Bone marrow (tissue), 2 donors: ENCODE results near the gene JPH3.

Source experiments
- DNase-seq, 2 donors: peaks; one replicate each; lab custom pipeline; 2025; lab: John Stamatoyannopoulos, UW

Gene JPH3

GRCh38 chr16:87697792-87698191 is 95.5 kb downstream of the JPH3 start:
- no peak for DNase-seq

DNA sequence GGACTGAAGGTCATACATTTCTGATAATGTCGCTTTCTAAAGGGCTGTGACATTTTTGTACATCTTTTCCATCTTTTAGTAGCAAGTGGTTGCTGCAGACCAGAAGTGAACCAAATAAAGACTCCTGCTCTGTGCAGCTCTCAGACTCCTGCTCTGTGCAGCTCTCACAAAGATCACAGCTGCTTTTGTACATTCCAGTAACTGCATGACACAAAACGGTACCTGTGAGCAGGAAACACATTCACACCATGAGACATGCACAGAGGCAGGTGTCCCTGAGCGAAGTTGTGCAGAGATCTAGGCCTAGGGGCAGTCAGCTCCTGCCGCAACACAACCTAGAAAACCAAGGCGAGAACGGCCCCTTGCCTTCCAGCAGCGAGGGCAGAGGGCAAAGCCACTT is 95.9 kb downstream of the JPH3 start:
- no peak for DNase-seq

DNA sequence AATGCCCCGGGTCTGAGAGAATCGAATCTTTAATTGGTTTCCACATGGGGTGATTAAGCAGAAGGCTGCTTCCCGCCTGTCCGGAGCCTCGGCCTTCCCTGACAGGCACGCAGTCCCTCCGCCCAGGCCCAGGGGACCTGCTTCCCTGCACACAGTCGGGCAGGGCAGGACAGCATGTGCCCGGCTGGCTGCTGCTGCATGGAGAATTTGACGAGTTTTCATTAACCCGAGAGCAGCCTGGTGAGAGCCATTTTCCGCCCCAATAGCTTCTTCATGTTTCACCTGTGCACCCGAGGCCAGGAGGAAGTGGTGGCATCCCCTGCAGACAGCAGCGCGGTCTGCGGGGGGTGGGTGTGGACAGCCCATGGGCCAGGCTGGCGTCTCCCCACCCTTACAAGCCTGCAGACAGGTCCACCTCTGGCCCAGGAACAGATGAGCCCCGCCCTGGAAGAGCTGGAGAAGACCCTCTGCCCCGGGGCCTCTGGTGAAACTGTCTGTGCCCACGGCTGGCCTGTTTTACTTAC is 96.4 kb downstream of the JPH3 start:
- no peak for DNase-seq

DNA sequence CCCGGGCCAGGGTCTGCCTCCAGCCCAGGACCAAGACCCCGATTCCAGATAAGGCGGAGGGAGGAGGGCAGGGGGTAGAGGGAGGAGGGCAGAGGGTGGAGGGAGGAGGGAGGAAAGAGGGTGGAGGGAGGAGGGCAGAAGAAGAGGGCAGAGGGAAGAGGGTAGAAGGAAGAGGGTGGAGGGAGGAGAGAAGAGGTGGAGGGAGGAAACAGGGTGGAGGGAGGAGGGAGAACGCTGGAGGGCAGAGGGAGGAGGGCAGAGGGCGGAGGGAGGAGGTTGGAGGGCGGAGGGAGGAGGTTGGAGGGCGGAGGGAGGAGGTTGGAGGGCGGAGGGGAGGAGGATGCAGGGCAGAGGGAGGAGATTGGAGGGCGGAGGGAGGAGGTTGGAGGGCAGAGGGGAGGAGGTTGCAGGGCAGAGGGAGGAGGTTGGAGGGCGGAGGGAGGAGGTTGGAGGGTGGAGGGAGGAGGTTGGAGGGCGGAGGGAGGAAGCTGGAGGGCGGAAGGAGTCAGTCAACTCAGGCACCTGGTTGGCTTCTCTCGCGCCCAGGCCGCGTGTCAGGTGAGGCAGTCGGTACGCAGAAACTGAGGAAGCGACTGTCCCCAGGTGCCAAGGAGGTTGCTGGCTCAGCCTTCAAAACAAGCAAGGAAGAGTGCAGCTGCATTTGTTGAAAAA is 98.2 kb downstream of the JPH3 start:
- DNase-seq: no peak

GRCh38 chr16:87701078-87701460 is 98.8 kb downstream of the JPH3 start:
- DNase-seq: no peak

- no peak for DNase-seq
Measured at GRCh38 chr16:87701505-87701921, 99.2 kb downstream of the JPH3 start.

GRCh38 chr16:87702325-87702811 is 100.1 kb downstream of the JPH3 start:
- DNase-seq: no peak

GRCh38 chr16:87703071-87703470 is 100.8 kb downstream of the JPH3 start:
- DNase-seq: no peak

DNA sequence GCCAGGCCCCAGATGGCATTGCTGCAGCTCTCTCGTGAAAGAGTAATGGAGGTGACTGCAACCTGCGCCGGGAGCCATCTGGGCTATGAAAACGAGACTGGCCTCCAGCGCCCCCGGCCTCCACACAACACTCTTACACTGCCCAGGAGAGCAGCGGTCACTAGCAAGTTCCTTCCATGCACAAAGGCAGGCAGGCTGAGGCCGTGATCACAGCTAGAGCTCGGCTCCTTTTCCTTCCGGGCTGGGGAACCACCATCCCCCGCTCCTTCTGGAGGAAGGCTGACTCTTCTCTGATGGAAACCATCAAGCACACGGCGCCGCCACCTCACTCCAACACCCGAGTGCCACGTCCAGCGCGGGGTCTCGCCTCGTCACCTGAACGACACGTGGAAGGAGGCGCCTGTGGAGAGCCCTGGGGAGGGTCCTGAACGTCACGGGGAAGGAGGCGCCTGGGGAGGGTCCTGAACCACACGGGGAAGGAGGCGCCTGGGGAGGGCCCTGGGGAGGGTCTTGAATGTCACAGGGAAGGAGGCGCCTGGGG is 101.6 kb downstream of the JPH3 start:
- no peak for DNase-seq

DNA sequence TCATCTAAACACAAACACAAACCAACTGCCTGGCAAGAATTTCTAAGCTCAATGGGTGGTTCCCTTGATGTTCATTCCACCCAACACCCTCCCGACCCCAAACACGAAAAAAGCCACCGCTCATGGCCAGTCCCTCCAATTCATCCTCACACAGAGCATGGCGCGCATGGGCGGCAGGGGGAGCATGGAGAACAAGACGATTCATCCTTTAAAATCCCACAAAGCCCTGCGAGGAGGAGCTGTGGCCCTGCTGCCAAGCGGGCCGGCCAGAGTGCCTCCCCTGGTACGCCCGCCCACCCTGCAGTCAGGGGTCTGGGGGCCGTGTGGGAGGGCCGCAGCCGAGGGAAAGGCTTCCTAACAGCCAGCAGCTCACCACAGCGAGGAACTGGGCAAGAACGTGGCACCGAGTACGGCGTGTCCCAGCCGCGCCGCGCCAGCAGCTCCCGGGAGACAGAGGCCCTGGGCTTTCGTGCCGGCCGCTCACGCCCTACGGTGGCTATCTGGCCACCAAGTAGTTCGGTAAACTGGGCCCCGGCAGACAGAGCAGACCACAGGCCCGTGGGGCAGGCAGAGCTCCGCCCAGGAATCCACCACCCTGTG is 102.5 kb downstream of the JPH3 start:
- DNase-seq: no peak

GRCh38 chr16:87705771-87706277 is 103.5 kb downstream of the JPH3 start:
- no peak for DNase-seq

GRCh38 chr16:87706278-87707000 is 104.1 kb downstream of the JPH3 start:
- no peak for DNase-seq

DNA sequence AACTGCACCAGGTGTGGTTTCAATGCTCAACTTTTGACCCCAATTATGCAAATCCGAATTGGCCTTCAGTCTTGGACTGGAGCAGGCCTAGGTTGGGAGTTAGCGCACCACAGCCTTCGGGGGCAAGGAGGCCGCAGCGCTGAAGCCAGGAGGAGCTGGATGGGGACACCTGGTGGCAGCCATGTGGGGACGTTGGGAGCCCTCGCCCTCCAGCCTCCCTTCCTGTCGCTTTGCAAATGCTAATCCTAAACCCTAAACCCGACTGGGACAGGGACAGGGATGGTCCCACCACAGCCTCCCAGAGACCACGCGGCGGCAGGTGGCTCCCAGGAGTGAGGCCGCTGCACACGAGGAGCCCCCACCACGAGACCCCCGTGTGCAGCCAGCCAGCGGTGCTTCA is 104.8 kb downstream of the JPH3 start:
- no peak for DNase-seq

DNA sequence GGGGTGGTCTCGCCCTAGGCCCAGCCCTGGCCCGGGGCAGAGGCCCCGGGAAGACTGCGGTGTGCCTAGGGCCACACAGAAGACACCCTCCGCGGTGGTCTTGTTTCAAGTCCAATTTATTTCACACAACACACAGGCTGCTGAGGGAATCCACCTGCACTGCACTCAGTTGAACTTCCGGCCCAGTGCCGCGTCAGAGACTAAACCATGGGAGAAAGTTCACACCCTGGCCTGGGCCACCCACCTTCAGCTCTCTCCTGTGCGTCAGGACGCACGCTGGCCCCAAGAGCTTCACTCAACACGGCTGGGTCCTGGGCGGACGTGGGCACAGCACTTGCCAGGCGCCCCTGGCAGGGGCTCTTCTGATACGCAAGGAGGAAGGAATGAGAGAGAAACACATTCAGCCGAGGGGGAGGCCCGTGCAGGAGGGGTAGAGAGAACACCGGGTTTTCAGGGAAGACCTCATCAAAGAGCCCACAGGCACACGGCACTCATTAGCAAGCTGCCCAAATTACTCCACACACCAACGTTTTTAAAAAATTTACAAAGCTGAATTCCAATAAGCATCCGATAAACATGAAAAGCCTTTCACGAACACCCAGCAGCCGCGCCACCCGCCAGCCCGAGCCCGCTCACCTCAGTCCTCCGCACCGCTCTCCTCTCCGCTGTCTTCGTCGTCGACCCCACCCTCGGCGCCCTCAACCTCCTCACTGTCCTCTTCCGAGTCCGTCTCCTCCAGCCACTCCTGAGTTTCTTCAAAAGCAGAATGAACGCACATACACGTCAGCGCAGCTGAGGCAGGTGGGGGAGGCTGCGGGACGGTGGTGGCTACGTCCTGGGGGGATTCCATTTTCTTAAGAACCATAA is 105.6 kb downstream of the JPH3 start:
- DNase-seq: no peak

- DNase-seq: no peak
Measured at GRCh38 chr16:87708881-87709638, 106.8 kb downstream of the JPH3 start.

GRCh38 chr16:87709677-87710076 is 107.4 kb downstream of the JPH3 start:
- no peak for DNase-seq

DNA sequence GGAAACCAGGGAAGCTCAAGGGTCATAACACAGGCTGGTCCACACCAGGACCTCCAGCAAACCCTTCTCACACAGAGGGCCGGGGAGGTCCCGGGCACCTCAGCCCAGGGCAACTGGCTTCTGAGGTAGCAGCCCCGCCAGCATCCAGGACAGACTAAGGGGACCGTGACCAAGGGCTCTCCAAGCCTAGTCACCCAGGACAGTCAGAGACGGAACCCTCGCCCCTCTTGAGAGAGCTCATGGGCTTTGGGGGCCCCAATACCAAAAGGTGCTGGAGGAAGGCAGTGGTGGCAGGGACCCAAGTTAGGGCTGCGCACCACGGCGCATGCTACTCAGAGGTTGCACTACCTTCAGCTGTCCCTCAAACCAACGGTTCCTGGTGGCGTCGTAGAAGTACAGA is 108.6 kb downstream of the JPH3 start:
- no peak for DNase-seq

DNA sequence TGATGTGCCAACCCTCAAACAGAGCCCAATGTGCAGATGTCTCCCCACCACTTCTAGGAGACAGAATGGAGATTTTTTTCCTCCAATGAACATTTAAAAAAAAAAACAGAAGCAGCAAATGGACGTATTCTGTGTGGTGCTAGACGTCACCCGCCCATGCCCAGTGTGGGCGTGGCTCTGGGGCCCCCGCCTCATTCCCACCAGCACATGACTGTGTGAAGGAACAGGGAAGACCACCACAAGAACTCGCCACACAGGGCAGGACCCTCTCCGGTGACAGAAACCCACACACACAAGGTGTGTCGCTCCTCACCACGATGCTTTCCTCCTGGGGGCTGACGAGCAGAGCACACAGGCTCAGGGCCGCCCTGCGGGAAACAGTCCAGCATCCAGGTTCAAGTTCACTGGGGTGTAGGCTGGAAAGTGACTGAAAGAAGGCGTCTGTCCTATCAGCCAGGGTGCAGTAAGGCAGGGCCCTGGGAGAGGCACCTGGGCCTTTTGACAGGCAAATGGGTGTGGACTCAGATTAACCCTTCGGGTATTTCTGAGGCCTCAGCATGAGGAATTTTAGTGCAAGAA is 110.0 kb downstream of the JPH3 start:
- no peak for DNase-seq

DNA sequence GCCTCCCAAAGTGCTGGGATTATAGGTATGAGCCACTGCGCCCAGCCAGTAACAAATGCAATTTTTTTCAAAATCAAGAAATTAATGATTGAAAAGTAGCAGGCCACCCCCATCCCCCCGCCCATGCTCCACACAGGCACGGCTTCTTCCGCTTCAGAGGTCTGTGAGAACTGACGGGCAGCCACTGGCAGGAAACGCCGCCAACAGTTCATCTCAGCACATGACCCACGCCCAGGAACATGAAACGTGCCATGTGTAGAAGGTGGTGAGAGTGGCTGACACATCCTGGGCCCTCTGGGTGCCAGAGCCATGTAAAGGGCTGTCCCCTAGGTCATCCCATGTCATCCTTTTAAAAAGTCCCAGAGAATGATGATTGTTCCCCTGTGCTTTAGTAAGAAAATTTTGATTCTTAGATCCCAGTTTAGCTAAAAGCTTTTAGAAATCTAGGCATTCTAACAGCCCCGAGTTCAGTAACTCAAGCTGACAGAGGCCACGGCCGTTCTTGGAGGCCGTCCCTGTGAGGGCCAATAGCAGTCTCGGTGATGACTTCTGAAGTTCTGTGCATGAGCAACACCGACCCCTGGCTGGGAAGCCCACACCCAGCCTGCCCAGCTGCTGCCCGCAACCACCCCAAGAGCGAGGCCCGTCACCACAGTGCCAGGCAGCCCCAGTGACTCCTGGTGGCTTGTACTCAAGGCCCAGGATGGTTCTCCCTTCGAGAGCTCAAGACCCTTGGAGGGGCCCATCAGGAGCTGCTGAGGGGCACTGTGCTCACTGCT is 111.3 kb downstream of the JPH3 start:
- no peak for DNase-seq

GRCh38 chr16:87715231-87715630 is 112.9 kb downstream of the JPH3 start:
- DNase-seq: no peak
